SK-N-MC (cell line): ENCODE measurements around the gene REPS1.

ENCODE experiments used
- EZH2 ChIP-seq: fragments of 200-600 bp; sonication (generic); IDR thresholded peaks from one replicate; pipeline ENCODE4 v1.6.1; 2017; ENCODE audit warnings: antibody characterized with exemption
- FOXP2 ChIP-seq: optimal IDR thresholded peaks from 2 replicates; pipeline ENCODE3; 2011; ENCODE audit warnings: mild to moderate bottlenecking, moderate library complexity; ENCODE audit not compliant: insufficient read depth; ENCODE audit errors: extremely low read length, control extremely low read depth
- POLR2AphosphoS5 ChIP-seq: IDR thresholded peaks from 2 replicates; pipeline ENCODE4 v1.6.1; 2012; ENCODE audit warnings: mild to moderate bottlenecking, low read depth, low read length, borderline replicate concordance

DNA sequence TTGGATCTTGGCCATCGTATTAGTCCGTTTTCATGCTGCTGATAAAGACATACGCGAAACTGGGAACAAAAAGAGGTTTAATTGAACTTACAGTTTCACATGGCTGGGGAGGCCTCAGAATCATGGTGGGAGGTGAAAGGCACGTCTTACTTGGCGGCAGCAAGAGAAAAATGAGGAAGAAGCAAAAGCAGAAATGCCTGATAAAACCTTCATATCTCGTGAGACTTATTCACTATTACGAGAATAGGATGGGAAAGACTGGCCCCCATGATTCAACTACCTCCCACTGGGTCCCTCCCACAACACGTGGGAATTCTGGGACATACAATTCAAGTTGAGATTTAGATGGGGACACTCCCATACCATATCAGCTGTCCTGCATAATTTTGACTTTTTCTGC lies 20.1 kb upstream of the REPS1 start:
- TF ChIP-seq POLR2AphosphoS5: no peak
- no peak for TF ChIP-seq EZH2
- no peak for TF ChIP-seq FOXP2
